GM23338 (cell line): ENCODE results near the gene SELENOM. TPM values are rescaled to one million over a fixed set of nuclear protein-coding genes. Genes with fewer than 3 reads are reported as not detected.

ENCODE experiments used
- EZH2 ChIP-seq: fragments of 200-600 bp; sonication (generic); IDR thresholded peaks from one replicate; pipeline ENCODE4 v1.8.0; 2017; ENCODE audit warnings: antibody characterized with exemption, mild to moderate bottlenecking, low read depth; ENCODE audit not compliant: unreplicated experiment
- POLR2AphosphoS5 ChIP-seq: IDR thresholded peaks from 2 replicates; pipeline ENCODE4 v1.6.1; 2016; ENCODE audit warnings: antibody characterized with exemption, low read depth
- STAT1 ChIP-seq: IDR thresholded peaks from one replicate; pipeline ENCODE4 v1.6.1; 2016; ENCODE audit warnings: antibody characterized with exemption; ENCODE audit not compliant: unreplicated experiment
- ZNF114 ChIP-seq: fragments of 250-450 bp; sonication (Bioruptor Pico); IDR thresholded peaks from 2 replicates; pipeline ENCODE4 v1.5.0; 2020; ENCODE audit warnings: mild to moderate bottlenecking, moderate library complexity
- ZNF462 ChIP-seq: fragments of 250-450 bp; sonication (Bioruptor Pico); IDR thresholded peaks from 2 replicates; pipeline ENCODE4 v1.5.0; 2020; ENCODE audit warnings: mild to moderate bottlenecking, moderate library complexity
- polyA plus RNA-seq: library from polyadenylated mRNA; unstranded; fragments of >200 nt; fragmentation: Nextera tagmentation; extraction: Ambion mirVana; gene quantifications from 2 replicates; pipeline ENCODE4 v1.2.1, GENCODE V29; 2016
- total RNA-seq: library from RNA; depleted of rRNA; stranded (reverse); fragments of >200 nt; shearing (Covaris generic); gene quantifications from 2 replicates; pipeline ENCODE4 v1.2.3, GENCODE V29; 2014
- TF ChIP-seq, protein P1 (sequence below): IDR thresholded peaks from 2 replicates; pipeline ENCODE4 v1.6.1; 2016; ENCODE audit warnings: antibody characterized with exemption
- TF ChIP-seq, protein P2 (sequence below), 2 experiments: fragments of 200-600 bp in 1 of 2; sonication (generic) in 1 of 2; conservative IDR thresholded peaks; 2 replicates each; pipeline versions ENCODE4 v1.5.1 to v1.6.1; 2016 to 2017; ENCODE audit warnings: antibody characterized with exemption in 2 of 2, low read depth in 2 of 2, mild to moderate bottlenecking in 2 of 2, moderate library complexity in 1 of 2

Gene SELENOM
- total and polyA plus RNA-seq, 2 experiments from 2014 or later = 44.9 to 50.8 TPM

DNA sequence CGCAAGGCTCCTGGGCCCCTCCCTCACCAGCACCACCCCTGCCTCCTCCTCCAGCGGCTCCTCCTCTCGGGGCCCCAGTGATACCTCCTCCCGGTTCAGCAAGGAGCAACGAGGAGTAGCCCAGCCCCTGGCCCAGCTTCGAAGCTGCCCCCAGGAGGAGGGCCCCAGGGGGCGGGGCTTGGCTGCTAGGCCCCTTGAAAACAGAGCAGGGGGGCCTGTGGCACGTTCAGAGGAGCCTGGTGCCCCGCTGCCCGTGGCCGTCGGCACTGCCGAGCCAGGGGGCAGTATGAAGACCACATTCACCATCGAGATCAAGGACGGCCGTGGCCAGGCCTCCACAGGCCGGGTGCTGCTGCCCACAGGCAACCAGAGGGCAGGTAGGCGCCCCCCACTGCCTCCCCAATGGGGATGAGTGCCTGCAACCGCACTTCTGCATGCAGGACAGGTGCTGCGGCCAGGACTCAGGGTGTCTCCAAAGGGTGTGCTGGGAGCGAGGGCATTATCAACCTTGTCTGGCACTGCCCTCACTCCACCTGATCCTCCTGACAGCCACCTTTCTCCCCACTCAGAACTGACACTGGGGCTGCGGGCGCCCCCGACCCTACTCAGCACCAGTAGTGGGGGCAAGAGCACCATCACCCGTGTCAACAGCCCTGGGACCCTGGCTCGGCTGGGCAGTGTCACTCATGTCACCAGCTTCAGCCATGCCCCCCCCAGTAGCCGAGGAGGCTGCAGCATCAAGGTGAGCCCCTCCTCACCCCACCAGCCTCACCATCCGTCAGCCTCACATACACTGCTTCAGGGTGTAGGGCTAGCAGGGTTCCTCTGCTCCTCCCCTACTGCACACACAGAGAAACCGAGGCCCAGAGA is 16.0 kb downstream of the SELENOM start (continued):
- no peak for TF ChIP-seq ZNF462 (CRISPR knock-in tag)
- TF ChIP-seq STAT1 = no peak
- TF ChIP-seq POLR2AphosphoS5 = no peak
- TF ChIP-seq, protein P1, sequence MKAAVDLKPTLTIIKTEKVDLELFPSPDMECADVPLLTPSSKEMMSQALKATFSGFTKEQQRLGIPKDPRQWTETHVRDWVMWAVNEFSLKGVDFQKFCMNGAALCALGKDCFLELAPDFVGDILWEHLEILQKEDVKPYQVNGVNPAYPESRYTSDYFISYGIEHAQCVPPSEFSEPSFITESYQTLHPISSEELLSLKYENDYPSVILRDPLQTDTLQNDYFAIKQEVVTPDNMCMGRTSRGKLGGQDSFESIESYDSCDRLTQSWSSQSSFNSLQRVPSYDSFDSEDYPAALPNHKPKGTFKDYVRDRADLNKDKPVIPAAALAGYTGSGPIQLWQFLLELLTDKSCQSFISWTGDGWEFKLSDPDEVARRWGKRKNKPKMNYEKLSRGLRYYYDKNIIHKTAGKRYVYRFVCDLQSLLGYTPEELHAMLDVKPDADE = no peak
- no peak for TF ChIP-seq EZH2
- TF ChIP-seq, protein P2, sequence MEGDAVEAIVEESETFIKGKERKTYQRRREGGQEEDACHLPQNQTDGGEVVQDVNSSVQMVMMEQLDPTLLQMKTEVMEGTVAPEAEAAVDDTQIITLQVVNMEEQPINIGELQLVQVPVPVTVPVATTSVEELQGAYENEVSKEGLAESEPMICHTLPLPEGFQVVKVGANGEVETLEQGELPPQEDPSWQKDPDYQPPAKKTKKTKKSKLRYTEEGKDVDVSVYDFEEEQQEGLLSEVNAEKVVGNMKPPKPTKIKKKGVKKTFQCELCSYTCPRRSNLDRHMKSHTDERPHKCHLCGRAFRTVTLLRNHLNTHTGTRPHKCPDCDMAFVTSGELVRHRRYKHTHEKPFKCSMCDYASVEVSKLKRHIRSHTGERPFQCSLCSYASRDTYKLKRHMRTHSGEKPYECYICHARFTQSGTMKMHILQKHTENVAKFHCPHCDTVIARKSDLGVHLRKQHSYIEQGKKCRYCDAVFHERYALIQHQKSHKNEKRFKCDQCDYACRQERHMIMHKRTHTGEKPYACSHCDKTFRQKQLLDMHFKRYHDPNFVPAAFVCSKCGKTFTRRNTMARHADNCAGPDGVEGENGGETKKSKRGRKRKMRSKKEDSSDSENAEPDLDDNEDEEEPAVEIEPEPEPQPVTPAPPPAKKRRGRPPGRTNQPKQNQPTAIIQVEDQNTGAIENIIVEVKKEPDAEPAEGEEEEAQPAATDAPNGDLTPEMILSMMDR (conservative IDR thresholded peaks at IDR 0.05; ENCODE audit: low read depth in 2 of 2) = no peak
- no peak for TF ChIP-seq ZNF114 (CRISPR knock-in tag)
